NCI-H2196 treated with DMSO at 0.1 percent for 48 hours (cell line): ENCODE results near the gene KCNMA1.

Experiments
- DNase-seq: peaks from one replicate; lab custom pipeline; 2025; ENCODE audit not compliant: unreplicated experiment; lab: John Stamatoyannopoulos, UW

Gene KCNMA1

DNA sequence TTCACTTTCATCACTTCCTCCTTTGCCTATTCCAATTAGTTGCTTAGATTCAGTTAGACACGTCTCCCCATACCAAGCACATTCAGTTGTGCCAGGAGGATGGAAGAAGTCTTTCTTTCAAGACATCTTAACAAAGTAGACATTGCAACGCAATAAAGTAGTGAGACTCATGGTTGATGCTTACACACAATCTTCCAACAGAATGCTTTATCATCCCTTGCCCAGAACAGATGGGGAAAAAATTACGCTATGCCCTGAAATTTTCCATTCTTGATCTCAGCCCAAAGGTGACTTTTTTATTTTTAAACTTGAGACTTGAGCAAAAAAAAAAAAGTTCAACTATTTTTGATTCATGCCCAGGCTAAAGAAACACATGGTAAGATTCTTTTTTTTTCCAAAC is 74.9 kb downstream of the KCNMA1 start:
- no peak for DNase-seq

DNA sequence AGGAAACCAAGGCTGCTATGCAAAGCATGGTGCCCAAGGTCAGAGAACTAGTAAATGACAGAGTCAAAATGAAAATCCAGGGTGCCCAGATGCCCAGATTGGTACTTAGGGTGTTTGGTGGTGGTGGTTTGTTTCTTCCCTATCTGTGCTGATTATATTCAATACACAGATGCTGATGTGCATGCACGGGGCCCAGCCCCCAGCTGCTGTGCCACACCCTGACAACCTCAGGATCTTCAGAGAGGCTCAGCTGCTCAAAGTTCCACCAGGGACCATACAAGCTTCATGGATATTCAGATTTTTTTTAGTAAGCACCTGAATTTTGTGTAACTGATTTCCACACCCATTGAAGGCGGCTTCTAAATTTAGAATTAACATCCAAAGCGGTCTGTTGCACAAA is 75.6 kb downstream of the KCNMA1 start:
- DNase-seq = no peak

DNA sequence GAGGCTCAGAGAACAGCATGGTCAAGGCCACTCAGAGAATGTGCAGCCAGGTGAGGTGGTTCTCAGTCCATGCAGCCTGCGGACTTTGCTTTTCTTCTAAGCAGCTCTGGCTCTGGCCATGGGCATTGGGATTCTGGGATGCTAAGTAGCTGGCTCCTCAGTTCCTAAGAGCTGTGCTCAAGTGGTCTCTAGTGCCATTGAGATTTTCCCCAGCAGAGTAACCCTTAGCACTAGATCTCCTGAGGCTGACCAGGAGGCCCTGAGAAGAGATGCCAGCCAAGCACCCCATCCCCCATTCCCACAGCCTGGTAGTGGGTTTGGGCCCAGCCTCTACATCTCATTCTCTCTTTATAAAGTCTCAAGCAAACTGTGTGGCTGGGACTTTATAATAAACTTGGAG is 77.1 kb downstream of the KCNMA1 start:
- DNase-seq = no peak

DNA sequence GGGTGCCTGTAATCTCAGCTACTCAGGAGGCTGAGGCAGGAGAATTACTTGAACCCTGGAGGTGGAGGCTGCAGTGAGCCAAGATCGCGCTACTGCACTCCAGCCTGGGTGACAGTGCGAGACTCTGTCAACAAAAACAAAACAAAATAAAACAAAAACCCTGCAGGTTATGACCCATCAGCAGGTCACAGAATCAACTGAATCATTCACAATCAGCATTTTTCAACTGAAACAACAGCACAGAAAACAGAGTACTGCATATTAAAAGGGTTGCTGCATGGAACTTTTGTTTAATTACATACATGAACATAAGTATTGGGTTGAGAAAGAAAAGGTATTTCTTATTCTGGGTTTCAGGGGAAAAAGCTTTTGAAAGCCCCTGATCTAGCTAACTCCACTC is 77.6 kb downstream of the KCNMA1 start:
- no peak for DNase-seq

DNA sequence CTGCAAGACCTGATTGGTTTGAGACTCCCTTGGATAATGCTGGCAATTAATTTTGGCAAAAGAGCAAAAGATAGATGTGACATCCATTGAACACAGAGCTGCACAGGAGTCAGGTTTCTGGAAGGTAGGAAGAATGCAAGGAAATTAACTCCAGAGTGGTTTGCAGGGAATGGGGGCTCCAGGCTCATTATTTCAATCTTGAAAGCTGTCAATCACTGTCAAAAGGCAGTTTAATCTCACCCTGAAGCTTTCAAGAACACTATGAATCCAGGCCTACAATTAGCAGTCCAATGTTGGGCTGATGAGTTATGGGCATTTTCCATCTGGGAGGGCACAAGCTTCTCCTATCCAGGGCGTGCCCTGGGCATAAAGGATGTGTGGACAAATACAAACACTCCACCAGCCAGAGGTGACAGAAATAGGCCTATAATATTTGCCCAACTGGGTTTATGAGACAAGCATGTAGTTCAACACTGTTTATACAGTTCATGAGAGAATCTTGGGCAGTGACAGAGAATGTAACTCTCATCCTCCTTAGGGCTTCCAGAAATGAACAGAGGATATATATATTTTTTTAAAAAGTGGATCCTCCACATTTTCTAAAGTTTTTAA is 80.5 kb downstream of the KCNMA1 start:
- DNase-seq = no peak

DNA sequence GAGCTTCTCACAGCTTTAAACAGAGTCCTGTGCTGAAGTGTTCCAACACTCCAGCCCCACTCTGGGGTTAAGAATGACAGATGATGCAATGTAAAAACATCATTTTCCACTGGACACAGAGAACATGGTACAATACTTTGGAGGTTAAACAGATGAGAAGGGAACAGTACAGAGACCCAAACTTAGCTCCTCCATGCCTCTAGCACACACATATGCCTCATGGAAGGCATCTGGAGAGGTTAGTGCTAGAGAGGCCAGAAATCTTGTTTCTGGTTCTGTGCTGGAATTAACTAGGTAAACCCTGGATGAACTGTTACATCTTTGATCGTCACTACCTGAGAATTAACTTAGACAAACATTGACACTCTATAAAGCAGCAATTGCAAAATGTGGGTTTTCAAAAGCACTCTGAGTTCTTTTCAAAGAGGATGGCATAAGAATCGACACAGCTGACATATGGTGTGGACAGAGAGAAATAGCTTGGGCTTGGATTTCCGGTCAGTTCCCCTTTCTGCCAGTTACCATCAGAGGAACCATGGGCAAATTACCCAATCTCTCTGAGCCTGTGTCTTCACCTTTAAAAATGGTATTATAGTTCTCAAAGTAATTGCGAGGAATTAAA is 81.9 kb downstream of the KCNMA1 start:
- DNase-seq = no peak

DNA sequence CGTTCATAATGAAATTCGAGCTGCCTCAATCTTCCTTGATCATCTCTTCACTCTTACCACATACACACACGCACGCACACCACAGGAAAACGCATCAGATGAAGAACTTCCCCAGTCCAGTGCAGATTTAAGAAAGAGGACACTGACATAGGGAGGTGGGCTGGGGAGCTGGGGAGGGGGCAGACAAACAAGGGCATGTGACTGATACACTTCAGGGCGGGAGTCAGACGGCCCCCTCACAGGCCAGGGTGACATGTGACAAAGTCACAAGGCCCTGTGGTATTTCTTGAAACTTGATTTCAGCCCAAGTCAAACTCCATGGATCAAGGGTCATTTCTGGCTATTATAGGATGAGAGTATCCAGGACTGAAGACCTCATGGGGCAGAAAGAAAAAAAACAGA is 82.6 kb downstream of the KCNMA1 start:
- DNase-seq = no peak

DNA sequence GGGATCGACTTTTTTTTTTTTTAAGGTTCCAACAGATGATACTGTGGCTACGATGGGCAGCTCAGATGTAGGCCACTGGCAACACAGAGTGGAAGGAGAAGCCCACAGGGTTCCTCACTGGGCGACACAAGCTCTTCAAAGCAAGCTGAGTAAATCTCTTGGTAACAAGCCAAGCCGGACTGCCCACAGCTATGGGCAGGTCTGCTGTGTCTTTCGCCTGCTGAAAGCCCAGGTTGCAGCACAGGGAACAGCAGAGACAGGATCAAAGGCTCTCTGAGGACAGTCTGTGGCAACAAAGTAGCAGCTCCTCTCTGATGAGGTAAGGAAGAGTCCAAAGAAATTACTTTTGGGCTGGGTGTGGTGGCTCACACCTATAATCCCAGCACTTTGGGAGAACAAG is 83.6 kb downstream of the KCNMA1 start:
- no peak for DNase-seq

DNA sequence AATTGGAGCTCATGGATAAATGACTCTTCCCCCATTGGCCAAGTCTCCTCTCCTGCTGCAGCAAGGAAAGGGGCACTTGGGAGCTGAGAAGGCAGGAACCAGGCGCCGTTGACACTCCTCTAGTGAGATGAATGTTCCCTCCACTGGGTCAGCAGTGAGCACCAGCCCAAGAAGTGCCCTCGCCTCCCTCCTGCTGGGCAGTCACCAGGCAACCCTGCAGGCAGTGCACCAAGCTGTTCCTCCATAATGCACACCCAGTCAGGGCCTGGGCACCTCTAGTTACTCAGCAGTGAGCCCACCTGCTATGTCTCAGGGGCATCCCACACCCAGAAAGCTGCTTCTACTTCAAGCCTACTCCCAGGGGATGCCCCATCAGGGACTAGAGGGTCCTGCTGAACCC is 84.3 kb downstream of the KCNMA1 start:
- DNase-seq = no peak

DNA sequence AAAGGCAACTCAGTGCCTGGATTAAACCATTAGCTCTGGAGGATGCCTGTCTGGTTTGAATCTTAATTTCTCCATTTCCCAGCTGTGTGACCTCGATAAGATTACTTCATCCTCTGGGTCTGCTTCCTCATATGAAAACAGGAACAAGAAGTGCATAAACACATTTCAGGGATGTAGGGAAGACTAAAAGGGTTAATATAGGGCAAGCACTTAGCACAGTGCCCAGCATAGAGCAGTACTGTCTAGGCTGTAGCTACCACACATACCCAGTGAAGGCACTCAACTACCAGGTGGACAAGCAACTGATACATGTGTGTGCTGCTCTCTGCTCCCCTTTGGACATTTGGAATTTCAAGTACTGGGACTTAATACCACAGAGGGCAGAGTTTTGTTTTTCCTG is 85.4 kb downstream of the KCNMA1 start:
- DNase-seq = no peak

DNA sequence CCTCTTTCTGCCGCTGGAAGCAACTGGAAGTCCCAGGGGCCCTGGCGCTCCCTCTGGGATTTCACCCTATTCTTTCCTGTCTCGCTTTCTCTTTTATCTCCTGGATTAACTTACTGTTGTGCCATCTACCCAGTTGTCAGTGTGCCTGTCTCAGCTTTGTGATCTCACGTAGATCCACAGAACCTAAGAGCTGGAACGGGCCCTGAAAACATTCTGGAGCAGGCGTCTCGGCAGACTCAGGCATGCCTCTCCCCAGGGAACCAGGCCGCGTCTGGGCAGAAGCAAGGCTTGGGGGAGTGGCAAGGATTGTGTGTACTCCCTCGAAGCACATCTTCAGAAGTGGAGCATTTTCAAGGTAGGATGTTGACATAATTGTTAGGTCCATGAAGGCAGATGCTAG is 87.2 kb downstream of the KCNMA1 start:
- no peak for DNase-seq

DNA sequence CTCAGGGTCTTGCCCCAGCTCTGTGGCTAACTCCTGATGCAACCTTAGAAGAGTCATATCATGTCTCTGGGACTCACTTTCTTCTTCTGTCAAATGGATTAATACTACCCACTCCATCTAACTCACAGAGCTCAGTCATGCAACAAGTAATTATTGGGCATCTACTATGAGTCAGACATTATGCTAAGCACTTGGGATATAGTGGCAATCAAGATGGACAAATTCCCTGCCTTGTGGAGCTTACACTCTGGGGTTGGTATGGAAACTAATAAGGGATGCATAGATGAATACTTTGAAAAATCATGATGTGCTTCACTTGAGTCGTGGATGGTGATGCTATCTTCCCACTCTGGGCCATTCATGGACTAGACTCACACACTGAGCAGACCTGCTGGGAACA is 88.9 kb downstream of the KCNMA1 start:
- DNase-seq = no peak

DNA sequence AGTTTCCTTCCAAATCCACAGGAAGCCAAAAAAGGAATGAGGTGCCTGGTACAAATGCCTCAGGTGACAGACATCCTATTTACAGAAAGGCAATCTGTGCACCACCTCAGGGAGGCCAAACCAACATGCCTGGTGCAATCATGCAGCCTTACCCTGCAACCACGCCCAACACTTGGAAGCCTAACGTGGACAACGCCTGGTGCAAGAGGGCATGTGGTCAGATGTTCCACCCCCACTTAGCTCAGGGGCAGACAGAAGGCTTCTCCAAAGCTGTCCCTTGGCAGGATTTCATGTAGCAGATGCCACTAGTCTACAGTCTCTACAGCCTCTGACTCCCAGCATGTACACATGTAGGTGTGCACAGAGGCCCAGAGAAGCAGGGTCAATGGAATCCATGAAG is 89.5 kb downstream of the KCNMA1 start:
- no peak for DNase-seq

DNA sequence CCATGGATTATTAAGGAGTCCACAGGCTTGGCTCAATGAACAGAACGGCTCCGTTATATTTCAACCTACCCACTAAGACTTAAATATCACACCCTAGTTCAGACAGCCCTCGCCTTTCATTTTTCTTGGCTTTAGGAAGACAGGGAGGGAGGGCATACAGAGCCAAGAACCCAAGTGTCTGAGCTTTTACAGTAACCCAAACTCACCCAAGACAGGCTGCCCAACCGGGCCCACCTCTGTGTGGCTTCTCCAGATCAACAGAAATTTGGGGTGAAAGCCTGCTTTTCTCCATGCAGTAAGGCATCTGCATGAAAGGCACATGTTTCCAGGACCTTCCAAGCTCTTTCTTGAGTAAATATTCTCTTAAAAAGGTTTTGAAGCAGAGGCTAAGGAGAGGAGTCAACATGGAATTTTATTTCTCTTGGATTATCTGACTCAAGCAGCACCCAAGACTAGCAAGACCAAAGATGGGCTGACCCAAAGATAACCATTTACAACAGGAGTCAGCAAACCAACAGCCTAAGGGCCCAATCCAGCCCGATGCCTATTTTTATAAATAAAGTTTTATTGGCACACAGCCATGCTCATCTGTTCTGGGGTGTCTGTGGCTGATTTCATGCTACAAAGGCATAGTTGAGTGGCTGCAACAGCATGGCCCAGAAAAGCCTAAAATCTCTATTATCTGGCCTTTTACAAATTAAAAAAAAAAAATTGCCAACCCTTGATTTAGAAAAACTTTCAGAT is 90.1 kb downstream of the KCNMA1 start:
- DNase-seq = no peak

DNA sequence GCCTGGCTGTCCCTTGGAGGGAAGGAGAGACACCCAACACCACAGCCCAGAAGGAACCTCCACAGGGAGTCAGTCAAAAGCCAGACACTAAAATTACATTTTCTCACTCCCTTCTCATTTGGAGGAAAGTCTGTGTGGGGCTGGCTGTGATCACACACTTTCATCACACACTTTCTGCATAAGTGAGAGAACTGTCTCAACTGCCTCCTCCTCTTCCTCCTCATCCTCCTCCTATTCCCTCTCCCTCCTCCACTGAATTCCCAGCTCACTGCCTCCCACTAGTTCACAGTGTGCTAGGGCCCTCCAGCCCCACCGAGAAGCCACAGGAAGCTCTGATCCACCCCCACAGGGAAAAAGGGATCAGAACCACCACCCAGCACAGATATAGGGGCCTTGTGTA is 91.6 kb downstream of the KCNMA1 start:
- DNase-seq = no peak

DNA sequence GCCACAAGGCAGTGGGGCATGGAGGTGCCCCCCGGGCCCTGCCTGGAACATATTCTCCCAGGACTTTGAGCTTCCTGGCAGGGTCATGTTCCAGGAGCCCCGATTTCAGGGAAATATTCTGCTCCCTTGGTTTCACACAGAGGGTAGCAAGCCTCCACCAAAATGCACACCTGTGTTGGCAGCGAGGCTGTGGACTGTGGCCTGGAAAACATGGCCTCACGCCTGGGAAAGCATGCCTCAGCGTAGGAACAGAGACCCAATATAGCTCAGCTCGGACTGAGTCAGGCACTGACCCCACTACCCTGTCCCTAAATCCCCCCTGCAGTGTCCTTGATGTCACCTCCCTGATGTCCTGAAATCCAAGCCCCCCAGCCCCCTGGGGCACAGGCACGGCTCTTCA is 92.0 kb downstream of the KCNMA1 start:
- no peak for DNase-seq

DNA sequence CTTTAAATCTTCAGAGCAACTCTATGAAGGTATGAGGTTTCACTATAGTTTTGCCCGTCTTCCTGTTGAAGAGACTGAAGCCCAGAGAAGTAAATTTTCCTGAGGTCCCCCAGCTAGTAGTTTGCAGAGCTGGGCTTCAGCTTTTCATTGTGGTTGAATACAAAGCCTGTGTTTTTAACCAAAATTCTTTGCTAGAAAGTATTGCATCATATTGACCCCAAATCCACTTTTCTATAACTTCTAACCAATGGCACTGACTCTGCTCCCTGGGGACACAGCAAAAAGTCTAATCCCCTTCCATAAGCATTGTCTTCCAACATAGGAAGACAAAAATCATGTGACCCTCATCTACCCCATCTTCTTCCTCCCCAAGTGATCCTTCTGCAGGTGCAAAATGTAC is 93.0 kb downstream of the KCNMA1 start:
- no peak for DNase-seq

DNA sequence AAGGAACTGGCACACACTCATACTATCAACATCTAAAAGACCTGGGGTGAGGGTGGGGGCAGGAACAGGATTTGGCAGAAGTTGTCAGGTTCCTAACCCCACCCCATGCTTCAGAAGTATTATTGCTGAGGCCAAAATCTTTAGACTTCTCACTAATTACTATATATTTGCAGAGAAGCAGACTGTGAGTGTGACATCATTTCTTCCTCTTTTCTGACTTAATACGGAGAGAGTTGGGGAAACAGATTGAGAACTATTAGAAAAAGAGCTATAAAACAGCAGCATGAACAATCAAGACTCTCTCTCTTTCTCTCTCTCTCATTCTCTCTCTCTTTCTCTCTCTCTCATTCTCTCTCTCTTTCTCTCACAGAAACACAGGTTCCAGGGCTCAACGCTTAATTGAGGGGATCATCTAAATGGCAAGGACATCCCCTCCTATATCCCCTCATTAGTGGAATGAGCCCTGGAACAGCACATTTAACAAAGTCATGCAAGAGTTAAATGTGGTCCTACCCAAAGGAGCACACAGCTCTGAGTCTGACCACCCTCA is 94.8 kb downstream of the KCNMA1 start:
- no peak for DNase-seq

DNA sequence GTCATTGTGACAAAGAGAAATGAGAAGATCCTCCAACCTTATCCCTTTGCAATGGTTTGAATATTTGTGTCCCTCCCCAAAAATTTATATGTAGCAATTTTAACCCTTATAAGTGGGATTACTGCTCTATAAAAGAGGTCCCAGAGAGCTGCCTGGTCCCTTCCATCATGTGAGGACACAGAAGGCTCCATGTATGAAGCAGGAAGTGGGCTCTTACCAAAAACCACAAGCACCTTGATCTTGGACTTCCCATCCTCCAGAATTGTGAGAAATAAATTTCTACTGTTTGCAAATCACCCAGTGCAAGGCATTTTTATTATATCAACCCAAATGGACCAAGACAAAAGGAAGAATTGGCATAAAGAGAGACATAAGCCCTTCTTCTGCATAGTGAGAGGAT is 95.7 kb downstream of the KCNMA1 start:
- no peak for DNase-seq

DNA sequence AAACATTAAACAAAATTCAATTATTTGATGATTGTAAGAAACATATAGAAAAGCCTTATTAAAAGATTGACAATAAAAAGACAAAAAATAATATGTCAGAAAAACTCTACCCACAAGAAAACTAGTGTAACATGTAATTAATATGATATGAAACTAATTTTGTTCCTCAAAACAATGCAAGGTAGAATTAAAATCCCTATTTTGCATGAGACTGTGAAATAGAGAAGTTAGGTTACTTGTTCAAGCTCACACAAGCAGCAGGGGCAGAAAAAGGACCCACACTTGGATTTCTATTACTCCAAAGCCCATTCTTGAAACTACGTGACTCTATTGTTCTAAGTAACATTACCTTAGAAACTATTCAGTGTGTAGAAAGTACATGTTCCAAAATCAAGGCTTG is 96.4 kb downstream of the KCNMA1 start:
- no peak for DNase-seq

DNA sequence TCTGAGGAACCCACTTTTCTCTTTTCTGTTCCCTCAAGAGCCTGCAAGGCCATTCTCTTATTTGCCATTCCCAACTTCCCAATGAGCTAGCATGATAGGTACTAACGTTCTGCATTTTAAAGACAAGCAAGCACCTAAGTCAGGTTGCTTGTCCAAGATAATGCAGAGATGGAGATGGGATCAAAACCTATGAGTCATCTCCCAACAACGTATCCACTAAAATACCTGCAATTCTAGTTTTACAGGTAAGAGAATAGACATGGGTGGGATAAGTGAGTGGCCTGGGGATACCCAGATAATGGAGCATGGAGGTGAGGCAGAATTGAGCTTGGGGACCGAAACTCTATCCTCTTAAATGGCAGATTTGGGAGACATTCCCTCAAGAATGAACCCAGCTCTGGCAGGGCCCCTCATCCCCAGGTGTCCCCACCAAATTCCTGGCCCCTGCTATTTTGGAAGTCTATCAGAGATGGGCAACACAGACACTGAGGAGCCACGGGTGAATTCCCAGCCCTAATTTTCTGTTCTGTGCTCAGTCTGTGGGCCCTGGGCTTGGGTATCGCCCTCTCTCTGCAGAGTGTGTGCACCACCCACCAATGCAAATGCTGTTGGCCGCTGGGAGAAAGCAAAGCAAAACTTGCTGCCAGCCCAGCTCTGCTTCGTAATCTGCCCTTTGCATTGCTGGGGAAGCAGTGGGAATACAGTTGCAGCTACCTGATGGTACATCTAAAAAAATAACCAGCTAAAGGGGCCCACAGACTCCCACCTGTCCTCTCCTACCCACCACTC is 98.3 kb downstream of the KCNMA1 start:
- no peak for DNase-seq
